ENCODE results near the gene CBLIF. TPM values are rescaled to one million over a fixed set of nuclear protein-coding genes. Genes with fewer than 3 reads are reported as not detected.

CBLIF gene
- total RNA-seq, 1 experiment from 2014 or later: not detected

- Histone ChIP-seq H3K4me1 (replicated peaks; ENCODE audit: insufficient read depth) (peaks cover 25% of the 10 kb centered on the region), H3K36me3 (ENCODE audit: low read depth) (peaks cover 7% of the 10 kb centered on the region; the same call in 1 of the 2 replicates), H3K9me3 (ENCODE audit: insufficient read depth, low read depth) (no peaks in the 10 kb centered on the region), H2AFZ (no peak overlapping the region), H3K27me3 (ENCODE audit: insufficient read depth, low read depth) (no peaks in the 10 kb centered on the region), H3K79me2 (ENCODE audit: low read depth) (no peaks in the 10 kb centered on the region), H3K9me2 (ENCODE audit: insufficient read depth) (no peaks in the 10 kb centered on the region), H3F3A (ENCODE audit: insufficient read depth, low read depth) (peaks cover 41% of the 10 kb centered on the region), H3K27ac (0 out of 2 replicates have a peak overlapping the region, but pooled peaks have one; percentile 16), H3K4me3 (no peak overlapping the region), H3K4me2 (no peak overlapping the region), H4K20me1 (ENCODE audit: insufficient read depth) (no peaks in the 10 kb centered on the region)
- no TSS peak for BruUV-seq (replicated peaks)
- intact Hi-C loops (cut with micrococcal nuclease; ENCODE audit: unreplicated experiment): loop anchor here (1.0 to 2.0 kb wide), 3 partner anchors 48 to 265 kb away; partner anchors contain the start of gene PATL1
- POLR2A ChIA-PET (ENCODE audit: unreplicated experiment): no interaction called here
- DNase-seq: no peak
- CTCF ChIA-PET: interaction anchor here (0.6 to 2.9 kb wide), 7 partner anchors 12 to 132 kb away, joined by 3 to 16 read pairs (median 4); partner anchors contain the start of gene STX3
- TF ChIP-seq CTCF (conservative IDR thresholded peaks at IDR 0.05): no peak
- TF ChIP-seq EZH2 (IDR thresholded peaks at IDR 0.05; ENCODE audit: low read depth): no peak
Measured at GRCh38 chr11:59801981-59802638, 43.2 kb downstream of the CBLIF start.

GRCh38 chr11:59801160-59801706, 44.1 kb downstream of the CBLIF start:
- Histone ChIP-seq H3K4me3 (no peak overlapping the region), H3K36me3 (ENCODE audit: low read depth) (peaks cover 8% of the 10 kb centered on the region; the same call in 1 of the 2 replicates), H3K79me2 (ENCODE audit: low read depth) (no peaks in the 10 kb centered on the region), H3K27me3 (ENCODE audit: insufficient read depth, low read depth) (no peaks in the 10 kb centered on the region), H3F3A (ENCODE audit: insufficient read depth, low read depth) (peaks cover 41% of the 10 kb centered on the region), H3K27ac (peak overlapping the region; percentile 16; the same call in 1 of the 2 replicates), H2AFZ (no peak overlapping the region), H3K4me1 (replicated peaks; ENCODE audit: insufficient read depth) (peaks cover 25% of the 10 kb centered on the region), H4K20me1 (ENCODE audit: insufficient read depth) (no peaks in the 10 kb centered on the region), H3K4me2 (no peak overlapping the region), H3K9me3 (ENCODE audit: insufficient read depth, low read depth) (no peaks in the 10 kb centered on the region), H3K9me2 (ENCODE audit: insufficient read depth) (no peaks in the 10 kb centered on the region)
- no peak for DNase-seq
- TF ChIP-seq CTCF (conservative IDR thresholded peaks at IDR 0.05) (no peak), EZH2 (IDR thresholded peaks at IDR 0.05; ENCODE audit: low read depth) (no peak)
- POLR2A ChIA-PET (ENCODE audit: unreplicated experiment): no interaction called here
- no TSS peak for BruUV-seq (replicated peaks)
- intact Hi-C loops (cut with micrococcal nuclease; ENCODE audit: unreplicated experiment): no loop called here
- CTCF ChIA-PET: interaction anchor here (0.6 to 2.9 kb wide), 5 partner anchors 25 to 825 kb away, joined by 3 to 16 read pairs (median 4); partner anchors contain the start of gene STX3

- H3K9me3 ChIP-seq (ENCODE audit: insufficient read depth, low read depth): no peaks in the 10 kb centered on the region
- POLR2A ChIA-PET (ENCODE audit: unreplicated experiment): interaction anchor here (0.6 kb wide), 1 partner anchor 131 kb away, joined by 20 read pairs; the partner anchor contains the start of gene PATL1
- intact Hi-C loops (cut with micrococcal nuclease; ENCODE audit: unreplicated experiment): no loop called here
- no TSS peak for BruUV-seq (replicated peaks)
- H3K27me3 ChIP-seq (ENCODE audit: insufficient read depth, low read depth): no peaks in the 10 kb centered on the region
- H3K4me3 ChIP-seq: no peak overlapping the region
- H3K4me2 ChIP-seq: no peak overlapping the region
- no peak for DNase-seq
- peaks cover 41% of the 10 kb centered on the region for H3F3A ChIP-seq (ENCODE audit: insufficient read depth, low read depth)
- H3K9me2 ChIP-seq (ENCODE audit: insufficient read depth): no peaks in the 10 kb centered on the region
- no peak overlapping the region for H2AFZ ChIP-seq
- CTCF ChIA-PET: interaction anchor here (2.9 kb wide), 1 partner anchor 46 kb away, joined by 16 read pairs; the partner anchor contains the start of gene STX3
- H4K20me1 ChIP-seq (ENCODE audit: insufficient read depth): no peaks in the 10 kb centered on the region
- no peak for TF ChIP-seq EZH2 (IDR thresholded peaks at IDR 0.05; ENCODE audit: low read depth)
- no peak for TF ChIP-seq CTCF (conservative IDR thresholded peaks at IDR 0.05)
- peaks cover 8% of the 10 kb centered on the region; the same call in 1 of the 2 replicates for H3K36me3 ChIP-seq (ENCODE audit: low read depth)
- H3K4me1 ChIP-seq (replicated peaks; ENCODE audit: insufficient read depth): peaks cover 25% of the 10 kb centered on the region
- H3K27ac ChIP-seq: peak overlapping the region; percentile 16; the same call in 1 of the 2 replicates
- no peaks in the 10 kb centered on the region for H3K79me2 ChIP-seq (ENCODE audit: low read depth)
Measured at GRCh38 chr11:59800390-59801025, 44.8 kb downstream of the CBLIF start.
